GM15510 (cell line): ENCODE measurements around the gene TMEM30A.

ENCODE experiments used
- POLR2A ChIP-seq: IDR thresholded peaks from 3 replicates; pipeline ENCODE4 v1.6.1; 2011; ENCODE audit warnings: borderline replicate concordance; ENCODE audit not compliant: insufficient read length; ENCODE audit errors: extremely low read depth

The TMEM30A gene

DNA sequence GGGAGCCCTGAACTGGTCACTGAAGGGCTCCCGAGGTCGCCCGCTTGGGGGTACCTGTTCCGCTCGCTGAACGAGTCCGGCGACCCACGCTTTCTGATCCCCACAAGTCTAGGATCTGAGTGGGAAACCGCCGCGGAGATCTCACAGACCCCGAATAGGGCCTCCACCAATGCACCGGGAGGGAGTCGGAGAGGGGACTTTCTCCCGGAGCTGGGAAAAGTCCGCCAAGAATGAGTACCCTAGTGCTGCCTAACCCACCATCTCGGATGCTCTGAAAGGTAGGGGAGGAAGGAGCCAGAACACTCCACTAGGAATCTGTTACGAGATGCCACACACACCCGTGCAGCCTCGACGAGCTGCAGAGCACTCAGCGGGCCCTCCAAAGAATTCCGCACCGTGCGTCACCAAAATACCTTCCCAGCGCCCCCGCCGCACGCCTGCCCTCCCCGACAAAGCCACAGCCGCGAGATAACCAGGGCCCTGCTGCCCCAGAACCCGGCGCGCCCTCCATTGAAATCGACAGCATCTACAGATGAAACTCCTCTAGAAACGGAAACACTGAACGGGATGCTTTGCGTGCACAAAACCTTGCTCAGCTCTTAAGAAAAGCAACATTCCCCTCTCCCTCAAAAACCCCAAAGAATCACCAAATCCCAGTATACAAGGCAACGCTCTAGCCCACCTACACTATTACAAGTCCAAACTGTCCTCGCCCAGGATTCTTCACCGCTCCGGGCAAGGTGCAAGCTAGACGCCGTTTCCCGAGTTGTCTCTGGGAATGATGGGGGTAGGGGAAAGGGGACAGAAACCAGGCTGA, 79.4 kb downstream of the TMEM30A start:
- no peak for TF ChIP-seq POLR2A

DNA sequence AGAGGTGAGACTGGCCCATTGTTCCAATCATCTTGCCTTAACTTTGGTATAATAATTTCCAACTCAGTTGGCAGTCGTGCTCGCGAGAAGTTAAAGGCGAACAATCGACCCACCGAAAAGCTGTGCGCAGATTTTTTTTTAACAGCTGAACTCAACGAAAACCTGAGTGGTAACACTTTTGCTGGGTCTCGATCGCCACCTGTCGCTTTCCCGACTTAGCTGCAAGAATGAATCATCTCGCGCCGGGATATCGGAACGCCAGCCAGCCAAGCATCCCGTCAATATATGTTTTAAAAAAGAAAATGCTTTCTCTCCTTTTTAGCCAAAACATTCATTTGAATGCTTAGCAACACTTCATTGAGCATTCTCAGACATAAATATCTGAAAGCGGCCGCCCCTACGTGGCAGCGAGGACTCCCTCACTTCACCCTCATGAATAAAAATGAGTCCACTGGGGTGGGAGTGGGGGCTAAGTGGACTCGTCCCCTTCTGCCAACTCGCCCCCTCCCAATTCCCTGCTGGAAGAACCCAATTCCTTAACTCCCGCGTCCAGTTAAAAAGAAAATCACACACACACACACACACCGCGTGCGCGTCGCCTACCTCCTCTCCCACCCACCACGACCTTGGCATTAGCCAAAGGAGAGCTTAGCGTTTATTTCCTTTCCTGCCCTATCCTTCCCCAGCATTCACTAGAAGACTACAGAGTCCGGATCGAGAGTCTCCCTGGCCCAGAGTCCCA, 80.2 kb downstream of the TMEM30A start:
- no peak for TF ChIP-seq POLR2A

DNA sequence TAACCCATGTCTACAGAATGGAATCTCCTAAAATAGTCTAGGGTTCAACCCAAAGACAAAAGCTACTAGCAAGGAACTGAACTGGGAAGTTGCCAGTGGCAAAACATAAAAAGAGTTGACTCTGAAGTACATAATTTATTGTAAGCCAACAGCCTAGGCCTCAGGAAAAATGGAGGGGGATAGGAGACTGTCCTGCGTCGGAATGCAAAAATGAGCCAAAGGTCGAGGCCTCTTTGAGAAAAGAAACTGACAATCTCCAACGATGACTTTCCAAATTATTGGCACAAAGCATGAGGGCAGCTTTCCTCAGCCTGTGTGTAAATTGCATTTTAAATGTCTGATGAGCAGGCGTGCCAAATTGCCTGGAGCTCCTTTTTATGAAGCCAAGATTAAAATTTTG, 80.9 kb downstream of the TMEM30A start:
- TF ChIP-seq POLR2A, result no peak
